ENCODE measurements around the gene ALKBH6. TPM values are rescaled to one million over a fixed set of nuclear protein-coding genes. Genes with fewer than 3 reads are reported as not detected.

Gene ALKBH6
- total RNA-seq, 4 donors from 2014 or later: 27.6 to 151 (median 83.2) TPM

GRCh38 chr19:36058481-36059179, 44.6 kb upstream of the ALKBH6 start:
- H3K4me1 ChIP-seq: peaks cover 7 to 10% (median 7%) of the 10 kb centered on the region in 4 donors
- DNase-seq: no peak
- in situ Hi-C loops (cut with MboI; ENCODE audit: low pct_ligation_motif_present in 1 of 4, low pct_unique_long_range_greater_than_20kb in 1 of 4, low sequenced_read_pairs in 3 of 4) (loop anchor here in 1 of 4 donors (10.0 kb wide), 1 partner anchor 54 kb away; the partner anchor contains the start of gene SYNE4), intact Hi-C loops (cut with DNase I; ENCODE audit: low total_unique reads) (no loop called here)
- no peaks in the 10 kb centered on the region for H3K9me3 ChIP-seq
- H3K27ac ChIP-seq: no peak overlapping the region
- no peaks in the 10 kb centered on the region for H3K36me3 ChIP-seq
- TF ChIP-seq POLR2A (IDR thresholded peaks at IDR 0.05): no peak
- TF ChIP-seq CTCF (IDR thresholded peaks at IDR 0.05): no peak
- TF ChIP-seq EP300 (IDR thresholded peaks at IDR 0.05; ENCODE audit: low read depth): no peak
- no peak for TF ChIP-seq POLR2AphosphoS5 (IDR thresholded peaks at IDR 0.05)
- H3K4me3 ChIP-seq: no peak overlapping the region
- no peaks in the 10 kb centered on the region for H3K27me3 ChIP-seq
- 91% methylated on average over 6 to 12 of the region's 12 CpGs for WGBS, 2 donors (ENCODE audit: low coverage in 1 of 2)

- WGBS, 2 donors (ENCODE audit: low coverage in 1 of 2): 1 to 2% methylated on average over 30 to 34 of the region's 76 CpGs
- no peaks in the 10 kb centered on the region for H3K36me3 ChIP-seq
- peak within 1 kb of the TSS; percentile 94 to 99 (median 98) for H3K27ac ChIP-seq
- in situ Hi-C loops (cut with MboI; ENCODE audit: low pct_ligation_motif_present in 1 of 4, low pct_unique_long_range_greater_than_20kb in 1 of 4, low sequenced_read_pairs in 3 of 4): loop anchor here in 1 of 4 donors (10.0 kb wide), 1 partner anchor 50 kb away; the partner anchor contains the start of gene SYNE4
- no peaks in the 10 kb centered on the region for H3K27me3 ChIP-seq
- H3K4me3 ChIP-seq: peak within 1 kb of the TSS; percentile 53 to 83 (median 76)
- intact Hi-C loops (cut with DNase I; ENCODE audit: low total_unique reads): loop anchor here (5.0 kb wide), 1 partner anchor 58 kb away; the partner anchor contains the start of gene SDHAF1
- TF ChIP-seq EP300 (IDR thresholded peaks at IDR 0.05; ENCODE audit: low read depth) (no peak), POLR2A (IDR thresholded peaks at IDR 0.05) (no peak), CTCF (IDR thresholded peaks at IDR 0.05) (no peak), POLR2AphosphoS5 (IDR thresholded peaks at IDR 0.05) (no peak)
- H3K4me1 ChIP-seq: peaks cover 7 to 18% (median 10%) of the 10 kb centered on the region in 4 donors
- no peaks in the 10 kb centered on the region for H3K9me3 ChIP-seq
- DNase-seq: peak; percentile 94
Measured at GRCh38 chr19:36054733-36055686, 41.0 kb upstream of the ALKBH6 start, which contains the start of gene WDR62. TSS of gene WDR62 (plus strand) at chr19:36054897. CDS start at chr19:36054972, 75 bp downstream.

GRCh38 chr19:36054119-36054732, 40.2 kb upstream of the ALKBH6 start, which contains the start of gene THAP8:
TSS of gene THAP8 (minus strand) at chr19:36054285. CDS start at chr19:36054217, 68 bp downstream.
- in situ Hi-C loops (cut with MboI; ENCODE audit: low pct_ligation_motif_present in 1 of 4, low pct_unique_long_range_greater_than_20kb in 1 of 4, low sequenced_read_pairs in 3 of 4): loop anchor here in 1 of 4 donors (10.0 kb wide), 1 partner anchor 49 kb away; the partner anchor contains the start of gene SYNE4
- TF ChIP-seq POLR2A (IDR thresholded peaks at IDR 0.05) (peak; percentile 80), EP300 (IDR thresholded peaks at IDR 0.05; ENCODE audit: low read depth) (no peak), CTCF (IDR thresholded peaks at IDR 0.05) (peak; percentile 45 to 85 (median 62)), POLR2AphosphoS5 (IDR thresholded peaks at IDR 0.05) (peak; percentile 80 to 92 (median 87))
- peaks cover 7 to 18% (median 10%) of the 10 kb centered on the region in 4 donors for H3K4me1 ChIP-seq
- H3K36me3 ChIP-seq: no peaks in the 10 kb centered on the region
- H3K27ac ChIP-seq: peak within 1 kb of the TSS; percentile 94 to 99 (median 98)
- H3K27me3 ChIP-seq: no peaks in the 10 kb centered on the region
- peak; percentile 100 for DNase-seq
- WGBS, 2 donors (ENCODE audit: low coverage in 1 of 2): 1 to 3% methylated on average over 6 to 50 of the region's 56 CpGs
- no peaks in the 10 kb centered on the region for H3K9me3 ChIP-seq
- intact Hi-C loops (cut with DNase I; ENCODE audit: low total_unique reads): loop anchor here (5.0 kb wide), 1 partner anchor 57 kb away; the partner anchor contains the start of gene SDHAF1
- H3K4me3 ChIP-seq: peak within 1 kb of the TSS; percentile 53 to 83 (median 76)

Measured in transverse colon (tissue), 4 donors.